ENCODE results near the gene TOMM70. TPM values are rescaled to one million over a fixed set of nuclear protein-coding genes. Genes with fewer than 3 reads are reported as not detected.

Gene TOMM70
- total RNA-seq, 1 experiment from 2014 or later: 62.2 TPM

DNA sequence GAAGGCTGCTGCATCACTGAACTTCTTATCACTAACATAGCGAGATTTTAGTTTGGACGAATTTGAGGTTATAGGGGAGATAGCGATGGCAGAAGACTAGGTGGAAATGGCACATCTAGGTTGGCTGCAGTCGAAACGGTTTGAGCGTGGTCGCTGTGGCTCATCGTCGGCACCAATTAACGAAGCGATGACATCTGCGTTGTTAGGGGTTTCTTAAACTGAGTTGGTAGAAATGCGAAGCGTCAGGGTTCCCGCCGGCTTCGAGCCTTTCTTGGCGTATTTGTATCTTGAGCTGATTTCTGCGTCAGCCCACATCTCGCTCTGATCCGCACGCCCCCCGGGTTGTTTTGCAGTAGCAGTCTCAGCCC is 769 bp upstream of the TOMM70 start:
- Histone ChIP-seq H3K36me3 (replicated peaks; ENCODE audit: control insufficient read depth, insufficient read depth, low read length) (no peaks in the 10 kb centered on the region), H3K4me3 (ENCODE audit: insufficient read depth, low read depth, low read length) (peak overlapping the region; percentile 92), H3K27me3 (ENCODE audit: control insufficient read depth, insufficient read depth, low read length) (no peaks in the 10 kb centered on the region)
- no peak for DNase-seq

DNA sequence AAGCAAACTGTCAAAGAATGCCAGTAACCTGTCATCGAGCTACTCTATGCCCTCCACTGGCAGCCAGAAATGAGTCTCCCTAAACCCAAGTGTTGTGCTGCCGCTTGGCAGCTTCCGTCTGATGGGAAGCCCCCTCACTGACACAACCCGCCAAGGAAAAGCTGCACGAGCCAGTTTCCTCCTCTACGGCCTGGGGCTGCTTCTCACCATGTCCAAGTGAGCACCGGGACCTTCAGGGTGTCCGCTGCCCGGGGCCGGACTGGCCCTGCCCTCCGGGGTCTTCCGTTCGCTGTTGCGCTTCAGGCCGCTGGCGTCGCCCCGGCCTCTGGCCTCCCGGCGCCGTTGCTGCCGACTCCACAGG is 490 bp downstream of the TOMM70 start:
- H3K4me3 ChIP-seq (ENCODE audit: insufficient read depth, low read depth, low read length): peak overlapping the region; percentile 92
- H3K36me3 ChIP-seq (replicated peaks; ENCODE audit: control insufficient read depth, insufficient read depth, low read length): no peaks in the 10 kb centered on the region
- H3K27me3 ChIP-seq (ENCODE audit: control insufficient read depth, insufficient read depth, low read length): no peaks in the 10 kb centered on the region
- DNase-seq: no peak

DNA sequence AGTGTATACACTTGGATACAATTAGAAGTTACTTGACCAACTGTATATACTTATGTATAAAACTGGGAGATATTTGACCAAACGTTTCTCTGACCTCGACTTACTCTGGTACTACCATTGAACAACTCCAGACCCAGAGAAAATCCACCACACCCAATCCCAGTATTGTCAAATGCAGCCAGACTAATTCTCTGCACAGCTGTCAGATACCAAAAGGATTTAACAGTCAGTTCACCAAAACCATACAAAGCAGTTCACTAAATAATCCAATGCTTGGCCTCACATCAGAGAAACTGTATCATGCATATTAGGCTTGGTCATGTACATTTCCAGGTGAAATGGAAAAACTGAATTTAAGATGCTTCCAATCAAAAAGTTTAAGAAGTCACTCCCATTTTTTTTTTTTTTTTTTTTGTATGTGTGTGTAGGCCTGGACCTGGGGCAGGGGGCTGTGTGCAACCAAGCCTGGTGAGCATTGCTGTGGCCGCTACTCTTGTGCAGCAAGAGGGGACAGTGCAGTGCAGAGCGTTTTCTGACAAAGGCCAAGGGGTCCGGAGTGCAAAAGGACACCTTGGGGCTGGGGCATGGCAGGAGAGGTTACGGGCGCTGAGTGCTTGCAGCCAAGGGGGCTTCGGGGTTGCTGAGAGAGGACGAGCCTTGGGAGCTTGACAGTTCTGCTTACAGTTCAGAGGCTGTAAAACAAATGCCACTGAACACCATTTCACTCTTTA is 1.4 kb downstream of the TOMM70 start:
- no peaks in the 10 kb centered on the region for H3K27me3 ChIP-seq (ENCODE audit: control insufficient read depth, insufficient read depth, low read length)
- no peaks in the 10 kb centered on the region for H3K36me3 ChIP-seq (replicated peaks; ENCODE audit: control insufficient read depth, insufficient read depth, low read length)
- DNase-seq: no peak
- peak overlapping the region; percentile 92 for H3K4me3 ChIP-seq (ENCODE audit: insufficient read depth, low read depth, low read length)

DNA sequence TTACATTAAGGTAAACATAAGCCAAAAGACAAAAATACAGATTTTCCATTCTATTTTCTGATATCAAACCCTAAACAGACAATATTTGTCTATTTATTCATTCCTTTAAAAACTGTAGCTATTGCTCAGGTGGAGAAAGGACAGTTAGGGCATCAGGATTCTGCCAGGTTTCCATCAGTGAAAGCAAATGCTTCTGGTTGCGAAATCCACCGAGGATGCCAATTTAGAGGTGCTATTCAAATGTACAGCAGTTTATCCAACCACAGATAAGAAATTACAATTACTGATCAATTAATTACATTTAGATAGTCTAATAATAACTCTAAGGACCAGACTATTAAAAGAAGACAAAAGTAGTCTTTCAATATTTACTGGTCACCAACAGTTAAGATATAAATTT is 3.9 kb downstream of the TOMM70 start:
- Histone ChIP-seq H3K36me3 (replicated peaks; ENCODE audit: control insufficient read depth, insufficient read depth, low read length) (no peaks in the 10 kb centered on the region), H3K4me3 (ENCODE audit: insufficient read depth, low read depth, low read length) (no peak overlapping the region)
- no peak for DNase-seq

DNA sequence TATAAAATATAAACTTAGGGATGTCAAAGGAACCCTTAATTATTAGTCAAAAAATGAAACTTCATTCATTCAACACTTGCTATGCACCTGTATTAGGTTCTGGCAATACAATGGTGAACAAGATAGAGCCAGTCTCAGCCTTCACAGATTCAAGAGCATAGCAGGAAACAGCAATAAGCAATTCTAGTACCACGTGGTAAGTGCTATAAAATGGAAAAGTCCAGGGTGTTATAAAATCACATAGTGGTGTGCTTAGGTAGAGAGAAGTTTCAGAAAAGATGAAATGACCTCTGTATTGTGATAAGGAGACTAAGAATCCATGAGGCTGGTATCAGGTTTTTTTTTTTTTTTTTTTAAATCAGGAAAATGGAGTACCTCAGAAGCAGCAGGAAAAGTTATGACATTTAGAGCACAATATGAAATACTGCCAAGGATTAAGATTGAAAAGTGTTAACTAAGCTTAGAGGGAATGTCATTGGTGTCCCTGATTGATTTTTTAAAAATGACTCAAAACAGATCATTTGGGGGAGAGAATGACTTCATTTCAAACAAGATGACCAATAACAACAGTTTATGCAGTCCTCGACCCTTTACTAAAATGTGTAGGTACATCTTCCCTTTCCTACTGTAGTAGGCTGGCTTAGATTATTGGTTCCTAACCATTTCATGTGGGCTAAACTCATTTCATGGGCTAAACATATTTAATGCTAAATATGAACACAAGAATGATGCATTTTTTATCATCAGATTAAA is 5.0 kb downstream of the TOMM70 start:
- DNase-seq: no peak
- H3K27me3 ChIP-seq (ENCODE audit: control insufficient read depth, insufficient read depth, low read length): no peaks in the 10 kb centered on the region
- H3K4me3 ChIP-seq (ENCODE audit: insufficient read depth, low read depth, low read length): no peak overlapping the region
- H3K36me3 ChIP-seq (replicated peaks; ENCODE audit: control insufficient read depth, insufficient read depth, low read length): no peaks in the 10 kb centered on the region

More for the DNA sequence above, 3.9 kb downstream of the TOMM70 start:
- no peaks in the 10 kb centered on the region for H3K27me3 ChIP-seq (ENCODE audit: control insufficient read depth, insufficient read depth, low read length)

DNA sequence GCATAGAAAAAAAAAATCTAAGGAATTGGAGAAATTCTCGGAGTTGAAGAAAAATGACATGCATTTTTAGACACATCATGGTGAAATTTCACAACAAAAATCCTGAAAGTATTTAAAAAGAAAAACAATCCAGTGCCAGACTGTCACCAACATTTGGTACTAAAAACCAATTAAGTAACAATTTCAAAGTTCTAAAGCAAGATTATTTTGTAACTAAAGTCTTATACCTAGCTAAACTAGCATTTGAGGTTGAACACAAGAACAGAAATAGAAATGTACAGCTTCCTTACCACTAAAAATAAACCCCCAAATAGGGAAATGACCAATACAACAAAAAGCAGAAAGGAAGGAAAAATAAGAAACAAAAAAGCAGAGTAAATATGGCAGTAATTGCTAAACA is 11.9 kb downstream of the TOMM70 start:
- no peak for DNase-seq
- peaks cover 7% of the 10 kb centered on the region for H3K36me3 ChIP-seq (replicated peaks; ENCODE audit: control insufficient read depth, insufficient read depth, low read length)

DNA sequence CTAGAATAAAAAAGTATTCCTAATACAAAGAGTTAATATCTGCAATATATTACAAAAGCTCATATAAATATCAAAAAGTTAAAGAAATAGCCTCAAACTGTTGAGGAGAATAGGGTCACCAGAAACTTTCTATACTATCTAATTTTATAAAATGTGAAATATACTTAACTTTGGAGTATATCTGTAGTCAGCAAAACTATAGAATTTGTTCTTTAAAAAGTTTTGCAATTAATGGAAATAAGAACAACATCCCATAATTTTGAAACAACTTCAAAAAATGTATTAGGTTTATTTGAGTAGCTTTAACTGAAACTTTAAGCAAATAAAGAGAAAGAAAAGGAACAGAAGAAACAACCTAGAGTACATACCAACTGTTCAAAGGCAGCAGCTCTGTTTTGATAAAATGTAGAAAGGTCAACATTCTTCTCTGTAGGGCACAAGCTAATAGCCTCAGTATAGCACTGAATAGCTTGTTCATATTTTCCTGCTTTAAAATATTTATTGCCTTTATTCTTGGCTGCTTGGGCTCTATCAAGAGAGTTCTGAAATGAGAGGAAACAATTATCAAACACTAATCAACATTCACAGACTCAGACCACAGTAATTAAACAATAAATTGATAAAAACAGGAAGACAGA is 14.3 kb downstream of the TOMM70 start:
- H3K27me3 ChIP-seq (ENCODE audit: control insufficient read depth, insufficient read depth, low read length): no peaks in the 10 kb centered on the region
- H3K36me3 ChIP-seq (replicated peaks; ENCODE audit: control insufficient read depth, insufficient read depth, low read length): peaks cover 9% of the 10 kb centered on the region
- H3K4me3 ChIP-seq (ENCODE audit: insufficient read depth, low read depth, low read length): no peak overlapping the region
- DNase-seq: no peak

More for the DNA sequence above, 11.9 kb downstream of the TOMM70 start:
- Histone ChIP-seq H3K4me3 (ENCODE audit: insufficient read depth, low read depth, low read length) (no peak overlapping the region), H3K27me3 (ENCODE audit: control insufficient read depth, insufficient read depth, low read length) (no peaks in the 10 kb centered on the region)

DNA sequence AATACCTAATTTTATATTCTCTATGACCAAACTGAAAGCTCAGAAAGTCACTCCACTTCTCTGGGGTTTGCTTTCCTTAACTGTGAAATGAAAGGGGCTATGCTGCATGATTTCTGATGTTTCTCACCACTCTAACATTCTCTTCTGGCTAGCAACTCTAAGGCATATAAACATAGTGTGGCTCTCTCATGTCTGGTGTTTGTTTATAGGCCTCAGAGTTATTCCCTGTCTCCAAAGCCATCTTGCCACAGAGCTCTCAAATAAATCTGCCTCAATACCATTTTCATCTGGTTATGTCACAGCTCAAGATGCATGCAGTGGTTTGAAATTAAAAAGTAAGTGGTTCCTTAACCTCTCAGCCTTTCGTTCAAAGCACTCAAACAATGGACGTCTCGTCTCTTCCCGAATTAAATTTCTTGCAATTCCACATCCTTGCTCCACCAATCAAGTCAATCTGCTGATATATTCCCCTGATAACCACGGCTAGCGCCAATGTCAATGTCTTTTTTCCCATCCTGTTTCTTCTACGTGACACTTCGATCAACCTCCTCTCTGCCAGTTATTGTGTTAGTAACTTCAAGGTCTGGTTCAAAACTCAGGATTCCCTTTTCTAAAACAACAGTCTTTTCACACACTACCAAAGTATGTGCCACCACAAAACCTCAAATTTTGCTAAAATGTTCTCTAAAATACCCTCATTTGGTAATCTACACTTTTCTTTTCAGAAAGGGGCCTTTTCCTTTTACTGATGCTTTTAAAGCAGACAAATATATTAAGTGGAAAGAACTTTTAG is 16.0 kb downstream of the TOMM70 start:
- DNase-seq: no peak
- Histone ChIP-seq H3K36me3 (replicated peaks; ENCODE audit: control insufficient read depth, insufficient read depth, low read length) (peaks cover 11% of the 10 kb centered on the region), H3K27me3 (ENCODE audit: control insufficient read depth, insufficient read depth, low read length) (no peaks in the 10 kb centered on the region), H3K4me3 (ENCODE audit: insufficient read depth, low read depth, low read length) (no peak overlapping the region)

DNA sequence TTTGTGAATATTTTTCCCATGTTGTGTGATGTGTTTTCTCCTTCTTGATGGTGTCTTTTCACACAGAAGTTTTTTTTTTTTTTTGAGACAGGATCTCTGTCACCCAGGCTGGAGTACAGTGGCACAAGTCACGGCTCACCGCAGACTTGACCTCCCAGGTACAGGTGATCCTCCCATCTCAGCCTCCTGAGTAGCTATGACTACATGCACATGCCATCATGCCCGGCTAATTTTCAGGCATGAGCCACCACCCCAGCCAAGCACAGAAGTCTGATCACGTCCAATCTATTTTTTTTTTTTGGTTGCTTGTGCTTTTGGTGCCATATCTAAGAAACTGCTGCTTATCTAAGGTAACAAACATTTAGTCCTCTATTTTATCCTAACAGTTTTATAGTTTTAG is 24.6 kb downstream of the TOMM70 start:
- H3K36me3 ChIP-seq (replicated peaks; ENCODE audit: control insufficient read depth, insufficient read depth, low read length): peaks cover 12% of the 10 kb centered on the region
- H3K27me3 ChIP-seq (ENCODE audit: control insufficient read depth, insufficient read depth, low read length): no peaks in the 10 kb centered on the region
- no peak for DNase-seq
- no peak overlapping the region for H3K4me3 ChIP-seq (ENCODE audit: insufficient read depth, low read depth, low read length)

DNA sequence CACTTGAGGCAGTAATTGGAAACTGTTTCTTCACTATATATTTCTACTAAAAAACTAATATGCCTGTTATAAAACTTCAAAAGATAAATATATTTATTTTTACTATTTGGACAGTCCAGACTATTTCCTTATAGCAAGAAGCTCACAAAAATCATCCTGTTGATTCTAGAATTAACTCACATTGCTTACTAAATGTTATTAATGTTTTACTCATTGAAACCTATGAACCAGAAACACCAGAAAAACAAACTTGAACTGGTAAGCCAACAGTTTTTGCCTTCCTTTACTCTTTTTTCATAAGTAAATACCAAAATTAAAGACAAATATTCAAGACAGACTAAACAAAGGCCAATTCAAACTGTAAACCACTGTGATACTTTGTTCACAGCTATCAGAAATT is 26.4 kb downstream of the TOMM70 start:
- DNase-seq: no peak
- Histone ChIP-seq H3K27me3 (ENCODE audit: control insufficient read depth, insufficient read depth, low read length) (no peaks in the 10 kb centered on the region), H3K4me3 (ENCODE audit: insufficient read depth, low read depth, low read length) (no peak overlapping the region), H3K36me3 (replicated peaks; ENCODE audit: control insufficient read depth, insufficient read depth, low read length) (peaks cover 11% of the 10 kb centered on the region)

DNA sequence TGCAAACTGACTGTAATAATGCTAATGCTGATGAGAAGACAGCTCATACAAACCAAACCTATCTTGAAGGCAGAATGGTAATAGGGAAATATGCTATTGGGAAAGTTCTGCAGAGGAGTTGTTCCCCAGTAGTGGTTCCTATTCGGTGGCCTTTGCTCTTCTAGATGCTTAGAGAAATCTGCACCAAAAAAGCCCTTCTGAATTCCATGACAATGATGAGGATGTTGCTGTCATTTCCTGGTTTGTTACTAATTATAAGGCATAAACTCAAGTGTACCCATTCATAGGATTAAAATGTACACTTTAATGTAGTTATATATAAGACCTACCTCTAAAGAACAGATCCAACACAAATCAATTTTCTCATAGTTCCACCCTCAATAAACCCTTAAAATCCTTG is 30.1 kb downstream of the TOMM70 start:
- Histone ChIP-seq H3K36me3 (replicated peaks; ENCODE audit: control insufficient read depth, insufficient read depth, low read length) (peaks cover 15% of the 10 kb centered on the region), H3K4me3 (ENCODE audit: insufficient read depth, low read depth, low read length) (no peak overlapping the region), H3K27me3 (ENCODE audit: control insufficient read depth, insufficient read depth, low read length) (no peaks in the 10 kb centered on the region)
- DNase-seq: no peak

DNA sequence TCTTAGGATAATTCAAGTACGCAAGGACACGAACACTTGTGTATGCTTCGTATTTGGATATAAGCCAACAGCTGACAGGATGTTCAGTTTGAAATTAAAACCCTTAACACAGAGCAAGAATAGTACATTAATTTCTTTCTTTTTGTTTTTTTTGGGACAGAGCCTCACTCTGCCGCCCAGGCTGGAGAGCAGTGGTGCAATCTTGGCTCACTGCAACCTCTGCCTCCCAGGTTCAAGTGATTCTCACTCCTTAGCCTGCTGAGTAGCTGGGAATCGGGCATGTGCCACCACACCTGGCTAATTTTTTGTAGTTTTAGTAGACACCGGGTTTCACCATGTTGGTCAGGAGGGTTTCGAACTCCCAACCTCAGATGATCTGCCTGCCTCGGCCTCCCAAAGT is 32.4 kb downstream of the TOMM70 start:
- Histone ChIP-seq H3K4me3 (ENCODE audit: insufficient read depth, low read depth, low read length) (no peak overlapping the region), H3K27me3 (ENCODE audit: control insufficient read depth, insufficient read depth, low read length) (no peaks in the 10 kb centered on the region), H3K36me3 (replicated peaks; ENCODE audit: control insufficient read depth, insufficient read depth, low read length) (peaks cover 18% of the 10 kb centered on the region)
- DNase-seq: no peak

DNA sequence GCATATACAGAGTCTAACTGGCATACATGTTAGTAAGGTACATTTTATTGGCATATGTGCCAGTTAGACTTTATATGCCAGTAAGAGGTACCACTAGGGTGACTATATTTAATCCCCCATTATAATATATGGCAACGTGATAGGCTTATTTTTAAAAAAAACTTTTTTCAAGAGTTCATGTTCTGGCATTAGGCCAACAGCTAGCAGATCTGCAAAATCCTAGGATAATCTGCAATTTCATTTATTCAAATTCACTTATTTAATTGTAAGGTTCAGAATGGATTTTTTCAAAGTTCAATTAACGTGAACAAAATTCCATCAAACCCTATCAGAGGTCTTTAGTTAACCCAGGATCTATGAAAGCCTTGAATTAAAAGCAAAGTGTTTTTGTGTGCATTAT is 34.5 kb downstream of the TOMM70 start:
- no peaks in the 10 kb centered on the region for H3K27me3 ChIP-seq (ENCODE audit: control insufficient read depth, insufficient read depth, low read length)
- H3K4me3 ChIP-seq (ENCODE audit: insufficient read depth, low read depth, low read length): no peak overlapping the region
- peaks cover 12% of the 10 kb centered on the region for H3K36me3 ChIP-seq (replicated peaks; ENCODE audit: control insufficient read depth, insufficient read depth, low read length)
- DNase-seq: no peak

DNA sequence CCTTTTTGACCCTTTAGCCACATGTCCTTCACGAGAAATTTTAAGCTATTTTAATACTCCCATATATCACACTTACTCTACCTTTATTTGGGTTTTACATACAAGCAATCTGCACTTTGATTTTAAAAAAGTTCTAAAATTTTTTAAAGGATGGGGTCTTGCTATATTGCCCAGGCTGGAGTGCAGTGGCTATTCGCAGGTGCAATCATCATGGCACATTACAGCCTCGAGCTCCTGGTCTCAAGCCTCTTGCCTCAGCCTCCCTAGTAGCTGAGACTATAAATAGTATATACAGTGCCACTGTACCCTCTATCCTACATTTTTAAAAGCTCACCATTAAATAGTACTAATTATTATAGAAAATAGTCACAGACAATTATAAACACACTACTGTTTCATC is 36.5 kb downstream of the TOMM70 start:
- DNase-seq: no peak
- no peaks in the 10 kb centered on the region for H3K27me3 ChIP-seq (ENCODE audit: control insufficient read depth, insufficient read depth, low read length)
- no peak overlapping the region for H3K4me3 ChIP-seq (ENCODE audit: insufficient read depth, low read depth, low read length)
- H3K36me3 ChIP-seq (replicated peaks; ENCODE audit: control insufficient read depth, insufficient read depth, low read length): peaks cover 12% of the 10 kb centered on the region
